Tibial artery (tissue), 4 donors: ENCODE results near the gene CA12.

ENCODE experiments used
- DNase-seq, 2 donors: peaks; one replicate each; pipeline ENCODE4 v3.0.0-alpha.2; 2019
- H3K27ac ChIP-seq, 2 donors: fragments of 200-600 bp; sonication (generic) in 1 of 2; 1 replicate in 1 of 2; 2 replicates in 1 of 2; pipeline ENCODE4 v1.5.1; 2018 to 2019; ENCODE audit warnings: mild to moderate bottlenecking in 1 of 2
- H3K27me3 ChIP-seq, 2 donors: fragments of 200-600 bp; sonication (generic) in 1 of 2; one replicate each; pipeline versions ENCODE4 v1.5.1 to v1.6.0; 2016 to 2019
- H3K36me3 ChIP-seq, 3 donors: fragments of 200-600 bp; sonication (generic) in 2 of 3; one replicate each; pipeline ENCODE4 v1.5.1; 2016 to 2019; ENCODE audit warnings: mild to moderate bottlenecking in 2 of 3
- H3K4me1 ChIP-seq, 4 donors: fragments of 200-600 bp; sonication (generic) in 2 of 4; 1 replicate in 3 of 4; 2 replicates in 1 of 4; pipeline ENCODE4 v1.5.1; 2016 to 2019
- H3K4me3 ChIP-seq, 2 donors: fragments of 200-600 bp; sonication (generic) in 1 of 2; 1 replicate in 1 of 2; 2 replicates in 1 of 2; pipeline ENCODE4 v1.5.1; 2018 to 2019; ENCODE audit warnings: mild to moderate bottlenecking in 2 of 2
- H3K9me3 ChIP-seq, 3 donors: fragments of 200-600 bp; sonication (generic) in 1 of 3; one replicate each; pipeline ENCODE4 v1.5.1; 2016 to 2019
- intact Hi-C: fragments of 100-400 bp; cut with DNase I; formaldehyde crosslinking; loops from one replicate; pipeline ENCODE4 v1.15.0; 2023; ENCODE audit warnings: low total_unique reads
- TF ChIP-seq, protein P1 (sequence below), 2 experiments: fragments of 200-600 bp in 1 of 2; fragments of 450-650 bp in 1 of 2; IDR thresholded peaks; one replicate each; pipeline ENCODE4 v1.5.1; 2017 to 2019; ENCODE audit warnings: antibody characterized with exemption in 2 of 2, mild to moderate bottlenecking in 1 of 2, moderate library complexity in 1 of 2

The CA12 gene

DNA sequence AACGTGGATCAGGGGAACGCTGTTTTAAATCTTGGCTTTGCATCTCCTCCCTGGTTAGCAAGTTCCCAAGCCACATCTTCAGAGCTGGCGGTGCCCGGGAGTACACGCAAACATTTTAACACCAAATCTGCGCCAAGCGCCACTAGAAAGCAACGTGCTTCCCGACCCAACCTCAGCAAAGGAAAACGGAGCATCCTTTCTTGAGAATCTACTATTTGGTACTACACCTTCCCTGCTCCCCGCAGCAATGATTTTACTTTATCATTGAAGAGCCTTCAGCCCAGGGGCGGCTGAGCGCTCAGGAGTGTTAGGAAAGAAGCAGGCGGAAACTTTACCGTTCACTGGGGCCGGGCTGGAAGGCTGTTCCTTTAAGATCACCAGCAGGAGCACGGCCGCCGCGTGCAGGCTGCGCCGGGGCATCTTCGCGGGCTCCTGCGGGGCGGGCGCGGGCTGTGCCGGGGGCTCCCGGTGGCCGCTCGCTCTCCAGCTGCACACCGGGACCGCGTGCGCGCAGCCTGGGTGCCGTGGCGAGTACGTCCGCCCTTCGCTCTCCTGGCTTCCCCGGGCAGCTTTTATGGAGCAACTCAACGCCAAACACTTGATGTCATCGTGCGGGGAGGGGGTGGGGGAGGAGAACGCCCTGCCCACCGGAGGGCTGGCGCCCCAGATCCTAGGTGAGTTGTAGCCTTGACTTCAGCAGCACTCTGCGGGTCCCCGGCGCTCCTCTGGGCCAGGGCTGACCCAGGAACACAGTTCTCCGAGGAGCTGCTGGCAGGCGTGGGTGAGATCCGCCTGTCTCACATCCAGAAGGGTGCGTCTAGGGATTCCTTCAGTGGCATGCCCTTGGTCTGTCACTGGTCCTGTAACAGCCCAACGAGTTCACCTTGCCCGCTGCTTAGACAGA lies at the start of gene CA12:
TSS of gene CA12 (minus strand) at position 546 of the 904 bp plus-strand sequence. CDS start at position 420, 126 bp downstream.
- TF ChIP-seq, protein P1, sequence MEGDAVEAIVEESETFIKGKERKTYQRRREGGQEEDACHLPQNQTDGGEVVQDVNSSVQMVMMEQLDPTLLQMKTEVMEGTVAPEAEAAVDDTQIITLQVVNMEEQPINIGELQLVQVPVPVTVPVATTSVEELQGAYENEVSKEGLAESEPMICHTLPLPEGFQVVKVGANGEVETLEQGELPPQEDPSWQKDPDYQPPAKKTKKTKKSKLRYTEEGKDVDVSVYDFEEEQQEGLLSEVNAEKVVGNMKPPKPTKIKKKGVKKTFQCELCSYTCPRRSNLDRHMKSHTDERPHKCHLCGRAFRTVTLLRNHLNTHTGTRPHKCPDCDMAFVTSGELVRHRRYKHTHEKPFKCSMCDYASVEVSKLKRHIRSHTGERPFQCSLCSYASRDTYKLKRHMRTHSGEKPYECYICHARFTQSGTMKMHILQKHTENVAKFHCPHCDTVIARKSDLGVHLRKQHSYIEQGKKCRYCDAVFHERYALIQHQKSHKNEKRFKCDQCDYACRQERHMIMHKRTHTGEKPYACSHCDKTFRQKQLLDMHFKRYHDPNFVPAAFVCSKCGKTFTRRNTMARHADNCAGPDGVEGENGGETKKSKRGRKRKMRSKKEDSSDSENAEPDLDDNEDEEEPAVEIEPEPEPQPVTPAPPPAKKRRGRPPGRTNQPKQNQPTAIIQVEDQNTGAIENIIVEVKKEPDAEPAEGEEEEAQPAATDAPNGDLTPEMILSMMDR (IDR thresholded peaks at IDR 0.05): no peak
- Histone ChIP-seq H3K27ac (no peak within 1 kb of the TSS), H3K4me3 (peak within 1 kb of the TSS; percentile 40 to 57), H3K4me1 (peaks cover 0 to 15% (median 14%) of the 10 kb centered on the region in 4 donors), H3K9me3 (no peaks in the 10 kb centered on the region), H3K27me3 (peaks cover 0 to 25% of the 10 kb centered on the region in 2 donors), H3K36me3 (no peaks in the 10 kb centered on the region)
- intact Hi-C loops: no loop called here
- DNase-seq: no peak

DNA sequence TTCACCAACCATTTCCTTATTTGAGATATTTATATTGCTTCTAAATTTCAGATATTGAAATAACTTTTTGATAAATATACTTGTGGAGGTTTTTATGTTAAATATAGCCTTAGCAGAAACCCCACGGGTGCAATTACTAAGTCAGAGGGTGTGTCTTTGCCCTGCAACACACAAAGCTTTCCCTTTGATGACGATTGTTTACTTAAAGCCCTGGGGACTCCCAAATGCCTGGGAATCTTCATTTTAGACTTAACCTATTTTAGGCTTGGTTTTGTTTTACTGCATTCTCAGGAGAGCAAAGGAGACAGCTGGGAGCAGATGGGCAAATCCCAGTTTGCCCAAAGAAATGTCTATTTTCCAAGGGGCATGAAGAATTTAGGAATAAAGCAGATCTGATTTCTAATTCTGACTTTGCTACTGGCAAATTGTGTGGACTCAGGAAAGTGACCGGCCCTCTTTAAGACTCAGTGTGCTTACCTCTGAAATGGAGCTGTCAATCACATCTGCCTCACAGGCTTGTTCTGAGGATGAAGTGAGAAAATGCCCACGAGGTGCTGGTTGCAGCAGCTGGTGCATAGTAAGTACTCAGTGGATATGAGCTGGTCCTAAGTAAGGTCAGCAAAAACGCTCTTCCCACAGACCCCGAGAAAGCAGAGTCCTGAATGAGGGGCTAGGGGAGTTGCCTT lies 49.3 kb upstream of the CA12 start:
- Histone ChIP-seq H3K36me3 (no peaks in the 10 kb centered on the region), H3K27me3 (no peaks in the 10 kb centered on the region), H3K4me3 (no peak overlapping the region), H3K27ac (no peak overlapping the region), H3K9me3 (no peaks in the 10 kb centered on the region), H3K4me1 (peaks cover 0 to 5% (median 0%) of the 10 kb centered on the region in 4 donors)
- no peak for DNase-seq
- TF ChIP-seq, protein P1 (IDR thresholded peaks at IDR 0.05): no peak
- intact Hi-C loops: no loop called here

DNA sequence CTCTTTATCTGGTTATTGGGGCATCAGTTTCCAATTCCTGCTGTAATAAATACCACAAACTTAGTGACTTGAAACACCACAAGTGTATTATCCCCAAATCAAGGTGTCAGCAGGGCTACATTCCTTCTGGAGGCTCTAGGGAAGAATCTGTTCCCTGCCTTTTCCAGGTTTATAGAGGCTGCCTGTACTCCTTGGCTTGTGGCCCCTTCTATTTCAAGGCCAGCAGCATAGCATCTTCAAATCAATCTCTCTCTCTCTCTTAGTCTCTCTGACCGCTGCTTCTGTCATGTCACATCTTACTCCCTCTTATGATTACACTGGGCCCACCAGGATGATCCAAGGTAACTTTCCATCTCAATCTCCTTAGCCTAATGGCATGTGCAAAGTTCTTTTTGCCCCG lies 44.9 kb upstream of the CA12 start:
- DNase-seq: no peak
- H3K4me3 ChIP-seq: no peak overlapping the region
- no peak overlapping the region for H3K27ac ChIP-seq
- no peaks in the 10 kb centered on the region for H3K27me3 ChIP-seq
- no peaks in the 10 kb centered on the region for H3K9me3 ChIP-seq
- TF ChIP-seq, protein P1 (IDR thresholded peaks at IDR 0.05): no peak
- peaks cover 0 to 5% (median 0%) of the 10 kb centered on the region in 4 donors for H3K4me1 ChIP-seq
- intact Hi-C loops: no loop called here
- no peaks in the 10 kb centered on the region for H3K36me3 ChIP-seq

DNA sequence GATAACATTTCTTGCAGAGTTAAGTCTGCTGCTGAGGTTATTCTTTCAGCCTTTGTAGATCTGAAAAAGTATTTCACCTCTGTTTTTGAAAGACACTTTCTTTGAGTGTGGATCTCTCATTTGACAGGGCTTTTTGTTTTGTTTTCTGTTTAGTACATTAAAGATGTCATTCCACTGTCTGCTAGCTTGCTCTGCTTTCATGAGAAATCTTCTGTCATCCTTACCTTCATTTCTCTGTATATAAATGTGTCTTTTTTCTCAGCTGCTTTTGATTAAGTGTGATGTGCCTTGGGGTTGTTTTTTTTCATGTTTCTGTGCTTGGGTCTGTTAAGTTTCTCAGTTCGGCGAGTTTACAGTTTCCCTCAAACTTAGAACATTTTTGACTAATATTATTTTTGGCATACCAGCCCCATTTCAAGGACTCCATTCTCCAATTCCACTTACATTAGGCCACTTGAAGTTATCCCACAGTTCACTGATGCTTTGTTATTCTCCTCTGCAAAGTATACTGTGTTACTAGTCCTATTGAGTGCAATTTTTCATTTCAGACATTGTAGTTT lies 43.9 kb upstream of the CA12 start:
- intact Hi-C loops: no loop called here
- no peak overlapping the region for H3K27ac ChIP-seq
- no peaks in the 10 kb centered on the region for H3K9me3 ChIP-seq
- H3K36me3 ChIP-seq: no peaks in the 10 kb centered on the region
- H3K4me1 ChIP-seq: peaks cover 0 to 5% (median 0%) of the 10 kb centered on the region in 4 donors
- DNase-seq: no peak
- TF ChIP-seq, protein P1 (IDR thresholded peaks at IDR 0.05): no peak
- H3K27me3 ChIP-seq: no peaks in the 10 kb centered on the region
- no peak overlapping the region for H3K4me3 ChIP-seq

DNA sequence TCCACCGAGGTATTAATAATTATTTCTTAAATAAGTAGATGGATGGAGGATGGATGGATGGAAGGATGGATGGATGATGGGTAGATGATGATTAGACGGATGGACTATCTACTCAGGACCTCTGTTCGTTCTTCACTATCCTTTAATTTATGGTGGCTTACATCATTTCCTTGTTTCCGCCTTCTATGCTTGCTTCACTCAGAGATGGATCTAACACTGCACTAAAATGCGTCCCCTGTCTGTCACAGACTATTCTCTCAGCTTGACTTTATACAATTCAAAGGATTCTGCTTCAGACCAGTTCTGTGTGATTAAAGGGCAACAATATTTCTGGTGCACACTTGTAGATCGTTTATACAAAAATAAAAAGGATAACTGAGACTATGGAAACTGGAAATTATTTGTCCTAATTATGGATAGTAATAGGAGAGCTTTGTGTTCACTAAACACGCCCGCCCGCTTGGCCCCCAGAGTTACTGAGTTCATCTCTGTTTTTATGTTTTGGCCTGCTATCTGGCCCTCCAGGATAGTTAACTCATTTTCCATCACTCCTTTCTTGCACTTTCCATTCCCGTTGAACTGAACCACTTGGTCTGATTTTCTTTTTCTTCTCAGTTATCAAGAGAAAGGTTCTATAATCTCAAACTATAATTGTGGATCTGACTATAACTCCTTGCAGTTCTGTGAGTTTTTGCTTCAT lies 41.4 kb upstream of the CA12 start:
- H3K27me3 ChIP-seq: no peaks in the 10 kb centered on the region
- no peak overlapping the region for H3K27ac ChIP-seq
- no peaks in the 10 kb centered on the region for H3K4me1 ChIP-seq
- TF ChIP-seq, protein P1 (IDR thresholded peaks at IDR 0.05): no peak
- H3K36me3 ChIP-seq: no peaks in the 10 kb centered on the region
- intact Hi-C loops: no loop called here
- H3K9me3 ChIP-seq: no peaks in the 10 kb centered on the region
- no peak overlapping the region for H3K4me3 ChIP-seq
- no peak for DNase-seq
